ENCODE data around the gene CYFIP2.
"Not testable (repeated sequence)": the region's sequence is repeated elsewhere in the genome, so short reads cannot be mapped to it uniquely, and the experiment has no call there.

CYFIP2 gene

DNA sequence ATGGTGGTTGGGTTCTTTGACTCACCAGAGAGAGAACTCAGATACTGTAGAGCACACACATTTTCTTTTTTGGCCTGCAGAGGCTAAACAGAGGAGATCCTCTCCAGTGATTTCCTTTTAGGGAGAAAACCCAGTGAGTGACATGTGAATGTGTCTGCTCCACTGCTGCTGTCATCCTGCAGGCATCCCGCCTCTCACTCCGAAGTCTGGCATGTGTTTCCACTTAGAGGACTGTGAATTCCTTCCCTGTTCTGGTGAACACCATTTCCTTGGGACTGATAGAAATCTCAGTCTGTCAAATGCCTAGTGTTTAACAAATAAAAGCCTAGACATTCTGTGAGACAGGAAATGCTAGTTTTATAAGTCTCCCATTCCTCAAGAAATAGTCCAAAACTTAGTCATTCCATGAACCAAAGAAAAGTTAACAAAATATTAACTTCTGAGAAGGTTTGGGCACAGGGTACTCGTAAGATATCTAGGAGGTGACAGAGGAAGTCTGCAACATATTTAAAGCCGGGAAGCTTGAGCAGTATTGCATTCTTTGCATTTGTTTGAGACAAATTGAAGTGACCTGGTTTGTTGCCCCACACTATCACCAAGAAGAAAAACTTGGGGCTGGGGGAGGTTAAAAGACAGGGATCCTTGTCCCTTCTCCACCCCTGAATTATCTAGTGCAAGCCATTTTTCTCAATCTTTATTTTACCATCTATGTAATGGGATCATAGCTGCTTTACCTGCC lies 119.2 kb downstream of the CYFIP2 start:
- no peak for DNase-seq (ENCODE audit: extremely low read depth in 1 of 2, low read depth in 1 of 2)

DNA sequence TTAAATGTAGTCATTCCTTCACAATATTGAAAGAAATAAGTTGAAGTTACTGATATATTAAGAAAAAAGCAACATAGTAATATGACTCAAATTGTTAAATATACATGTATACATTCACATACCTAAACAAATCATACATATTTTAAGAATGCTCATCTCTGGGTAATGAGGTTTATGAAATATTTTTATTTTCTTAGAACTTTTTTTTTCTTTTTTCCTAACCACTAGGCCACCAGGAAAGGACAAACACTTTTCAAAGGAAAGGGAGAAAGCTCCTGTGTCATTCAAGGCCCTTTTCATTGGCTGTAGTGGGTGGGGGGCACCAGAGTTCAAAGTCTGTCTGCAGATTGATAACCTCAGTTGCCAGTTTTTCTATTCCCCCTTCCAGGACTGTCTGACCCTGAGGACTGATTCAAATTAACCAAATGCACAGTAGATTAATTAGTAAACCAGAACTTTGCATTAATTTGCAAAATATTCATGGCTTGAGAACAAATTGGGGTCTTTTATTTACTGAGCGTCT lies 121.2 kb downstream of the CYFIP2 start:
- no peak for DNase-seq (ENCODE audit: extremely low read depth in 1 of 2, low read depth in 1 of 2)

GRCh38 chr5:157387683-157388093 lies 121.8 kb downstream of the CYFIP2 start:
- no peak for DNase-seq (ENCODE audit: extremely low read depth in 1 of 2, low read depth in 1 of 2)

DNA sequence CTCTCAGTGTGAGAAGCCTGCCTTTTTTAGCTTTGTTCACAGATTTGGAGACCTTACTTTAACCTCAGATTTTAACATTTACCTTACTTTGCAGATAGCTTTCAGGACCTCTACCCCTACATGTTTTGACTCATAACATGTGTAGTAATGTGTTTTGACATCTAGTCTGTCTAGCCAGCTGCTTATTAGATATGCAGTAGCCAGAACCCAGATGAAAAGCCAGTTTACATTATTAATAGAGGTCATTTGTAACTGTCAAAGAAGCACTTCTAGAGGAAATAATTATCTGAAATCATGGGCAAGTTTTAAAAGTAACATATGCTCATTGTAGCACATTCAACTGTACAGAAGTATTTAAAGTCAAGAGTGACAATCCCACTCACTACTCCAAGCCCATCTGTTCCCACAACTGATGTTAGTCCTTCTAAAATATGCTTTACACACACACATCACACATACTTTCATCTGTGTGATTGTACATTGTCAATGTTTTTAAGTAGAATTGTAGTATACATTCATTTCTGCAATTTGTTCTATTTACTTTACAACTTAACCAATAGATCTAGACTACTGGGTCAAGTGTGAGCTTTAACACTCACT lies 122.3 kb downstream of the CYFIP2 start:
- no peak for DNase-seq (ENCODE audit: extremely low read depth in 1 of 2, low read depth in 1 of 2)

DNA sequence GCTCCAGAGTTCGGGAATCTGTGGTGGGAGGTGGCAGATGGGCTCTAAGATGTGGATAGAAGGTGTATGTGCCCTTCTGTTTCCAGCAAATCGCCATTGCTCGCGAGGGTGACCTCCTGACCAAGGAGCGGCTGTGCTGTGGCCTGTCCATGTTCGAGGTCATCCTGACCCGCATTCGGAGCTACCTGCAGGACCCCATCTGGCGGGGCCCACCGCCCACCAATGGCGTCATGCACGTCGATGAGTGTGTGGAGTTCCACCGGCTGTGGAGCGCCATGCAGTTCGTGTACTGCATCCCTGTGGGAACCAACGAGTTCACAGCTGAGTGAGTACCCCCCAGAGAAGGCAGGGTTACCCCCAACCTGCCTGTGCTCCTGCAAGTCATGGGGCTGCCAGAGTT lies 123.2 kb downstream of the CYFIP2 start:
- DNase-seq (ENCODE audit: extremely low read depth in 1 of 2, low read depth in 1 of 2) = no peak

GRCh38 chr5:157390133-157390532 lies 124.2 kb downstream of the CYFIP2 start:
- no peak for DNase-seq (ENCODE audit: extremely low read depth in 1 of 2, low read depth in 1 of 2)

GRCh38 chr5:157390551-157391297 lies 124.8 kb downstream of the CYFIP2 start:
- peak in 1 of 2 donors; percentile 7 for DNase-seq (ENCODE audit: extremely low read depth in 1 of 2, low read depth in 1 of 2)

DNA sequence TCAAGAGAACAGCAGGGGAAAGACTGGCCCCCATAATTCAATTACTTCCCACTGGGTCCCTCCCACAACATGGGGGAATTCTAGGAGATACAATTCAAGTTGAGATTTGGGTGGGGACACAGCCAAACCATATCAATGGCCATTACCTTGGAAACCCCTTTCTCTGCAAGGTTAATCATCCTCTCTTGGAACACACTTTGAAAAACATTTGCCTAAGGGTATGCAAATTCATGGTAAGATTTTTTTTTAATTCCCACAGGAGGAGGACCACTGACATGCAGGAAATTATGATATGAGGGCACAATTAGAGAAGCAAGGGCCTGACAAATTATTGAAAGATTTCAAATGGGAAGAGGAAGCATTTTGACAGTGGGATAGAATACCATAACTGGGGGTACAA lies 132.4 kb downstream of the CYFIP2 start:
- DNase-seq (ENCODE audit: extremely low read depth in 1 of 2, low read depth in 1 of 2) = no peak

- DNase-seq (ENCODE audit: extremely low read depth in 1 of 2, low read depth in 1 of 2) = no peak
Observed at GRCh38 chr5:157400741-157401495, 135.0 kb downstream of the CYFIP2 start.

- DNase-seq (ENCODE audit: extremely low read depth in 1 of 2, low read depth in 1 of 2) = no peak
Observed at GRCh38 chr5:157415838-157416237, 149.9 kb downstream of the CYFIP2 start.

- DNase-seq (ENCODE audit: extremely low read depth in 1 of 2, low read depth in 1 of 2) = not testable (repeated sequence)
Observed at GRCh38 chr5:157419521-157419920, 153.6 kb downstream of the CYFIP2 start.

GRCh38 chr5:157429920-157430319 lies 164.0 kb downstream of the CYFIP2 start:
- not testable (repeated sequence) for DNase-seq (ENCODE audit: extremely low read depth in 1 of 2, low read depth in 1 of 2)

DNA sequence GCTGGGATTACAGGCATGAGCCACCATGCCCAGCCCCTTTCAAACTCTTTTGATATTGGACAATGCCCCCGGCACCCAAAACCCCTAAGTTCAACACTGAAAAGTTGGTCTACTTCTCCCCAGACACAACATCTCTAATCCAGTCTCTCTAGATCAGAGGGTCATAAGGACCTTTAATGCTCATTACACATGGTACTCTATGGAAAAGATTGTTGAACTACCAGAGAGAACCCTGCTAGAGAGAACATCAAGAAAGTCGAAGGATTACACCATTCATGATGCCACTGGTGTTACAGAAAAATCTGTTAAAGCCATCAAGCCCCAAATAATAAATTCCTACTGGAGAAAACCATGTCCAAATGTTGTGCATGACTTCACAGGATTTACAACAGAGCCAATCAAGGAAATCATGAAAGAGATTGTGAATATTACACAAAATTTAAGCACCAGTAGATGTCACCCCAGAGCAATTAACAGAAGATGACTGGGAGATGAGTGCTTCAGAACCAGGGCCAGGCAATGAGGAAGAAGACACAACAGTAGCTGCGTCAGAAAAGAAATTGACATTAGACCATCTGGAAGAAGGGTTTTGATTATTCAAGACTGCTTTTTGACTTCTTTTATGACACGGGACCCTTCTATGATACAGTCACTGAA lies 165.7 kb downstream of the CYFIP2 start:
- no peak for DNase-seq (ENCODE audit: extremely low read depth in 1 of 2, low read depth in 1 of 2)

DNA sequence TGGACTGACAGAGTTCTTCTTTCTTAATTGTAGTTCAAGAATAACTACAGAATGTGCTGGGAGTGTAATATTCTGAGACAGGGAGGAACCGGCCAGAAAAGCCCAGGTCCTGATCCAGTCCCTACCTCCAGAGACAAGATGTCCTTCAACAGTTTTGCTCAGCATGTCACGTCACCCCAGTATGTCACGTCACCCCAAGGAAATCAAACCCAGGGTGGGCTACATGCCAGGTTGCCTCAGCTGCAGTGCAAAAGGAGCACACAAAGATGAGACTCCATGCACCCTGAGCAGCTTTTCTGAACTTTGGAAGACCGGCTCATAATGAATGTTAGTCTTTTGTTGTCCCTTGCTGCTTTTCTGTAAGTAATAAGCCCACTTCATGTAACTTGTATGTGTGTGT lies 168.2 kb downstream of the CYFIP2 start:
- DNase-seq (ENCODE audit: extremely low read depth in 1 of 2, low read depth in 1 of 2) = no peak

DNA sequence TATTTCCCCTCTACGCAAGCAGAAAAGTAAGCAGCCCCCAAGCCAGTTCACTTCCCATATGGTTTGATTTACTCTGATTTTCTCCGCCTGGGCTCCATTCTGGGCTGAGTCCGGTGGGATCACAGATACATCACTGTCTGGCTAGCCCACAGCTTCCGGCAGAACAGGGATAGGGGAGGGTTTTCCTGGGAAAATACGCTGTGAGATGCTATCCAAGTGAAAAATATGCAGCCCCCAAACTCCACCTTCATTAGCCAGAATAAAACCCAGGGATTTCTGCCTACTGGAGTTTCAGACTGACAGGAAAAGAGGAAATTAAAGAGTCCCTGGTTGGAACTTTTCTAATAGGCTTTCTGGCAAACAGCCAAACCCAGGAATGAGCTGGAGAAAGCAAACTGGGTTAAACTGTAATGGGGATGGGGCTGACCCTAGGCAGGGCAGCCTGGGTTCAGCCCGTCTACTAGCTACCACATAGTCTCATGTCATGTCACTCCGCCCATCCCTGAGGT lies 177.2 kb downstream of the CYFIP2 start:
- no peak for DNase-seq (ENCODE audit: extremely low read depth in 1 of 2, low read depth in 1 of 2)

- DNase-seq (ENCODE audit: extremely low read depth in 1 of 2, low read depth in 1 of 2) = no peak
Observed at GRCh38 chr5:157444224-157444623, 178.3 kb downstream of the CYFIP2 start.
